ENCODE data around the gene PIGW. TPM values are rescaled to one million over a fixed set of nuclear protein-coding genes. Genes with fewer than 3 reads are reported as not detected.

Gene PIGW
- total RNA-seq, 3 donors from 2014 or later (not counting 1 experiment from before 2014, with no cell fraction given), result 4.6 to 8.3 (median 5.0) TPM

GRCh38 chr17:36486204-36487194 is 48.3 kb upstream of the PIGW start, which contains the start of gene ZNHIT3:
ZNHIT3 (plus strand) TSS chr17:36486681; CDS start chr17:36486700, 19 bp downstream.
- Histone ChIP-seq H3K27ac (ENCODE audit: low read length) (peak within 1 kb of the TSS; percentile 57), H3K9me3 (ENCODE audit: control insufficient read depth, insufficient read depth, low read length) (no peaks in the 10 kb centered on the region), H3K27me3 (ENCODE audit: control insufficient read depth, insufficient read depth, low read length) (peaks cover 7% of the 10 kb centered on the region), H3K4me3 (ENCODE audit: low read length) (peak within 1 kb of the TSS; percentile 93), H3K4me1 (ENCODE audit: control insufficient read depth, insufficient read depth, low read length) (peaks cover 39% of the 10 kb centered on the region), H3K36me3 (ENCODE audit: control insufficient read depth, insufficient read depth, low read length) (peaks cover 2% of the 10 kb centered on the region)
- no peaks in the 10 kb centered on the region for H3K9me3 Mint-ChIP-seq
- peak within 1 kb of the TSS; percentile 88 to 96 for H3K27ac Mint-ChIP-seq
- H3K4me3 Mint-ChIP-seq, result peak within 1 kb of the TSS; percentile 99
- ATAC-seq (peak; percentile 93 to 97 (median 95)), DNase-seq (peak; percentile 89 to 96)
- TF ChIP-seq, protein P1, sequence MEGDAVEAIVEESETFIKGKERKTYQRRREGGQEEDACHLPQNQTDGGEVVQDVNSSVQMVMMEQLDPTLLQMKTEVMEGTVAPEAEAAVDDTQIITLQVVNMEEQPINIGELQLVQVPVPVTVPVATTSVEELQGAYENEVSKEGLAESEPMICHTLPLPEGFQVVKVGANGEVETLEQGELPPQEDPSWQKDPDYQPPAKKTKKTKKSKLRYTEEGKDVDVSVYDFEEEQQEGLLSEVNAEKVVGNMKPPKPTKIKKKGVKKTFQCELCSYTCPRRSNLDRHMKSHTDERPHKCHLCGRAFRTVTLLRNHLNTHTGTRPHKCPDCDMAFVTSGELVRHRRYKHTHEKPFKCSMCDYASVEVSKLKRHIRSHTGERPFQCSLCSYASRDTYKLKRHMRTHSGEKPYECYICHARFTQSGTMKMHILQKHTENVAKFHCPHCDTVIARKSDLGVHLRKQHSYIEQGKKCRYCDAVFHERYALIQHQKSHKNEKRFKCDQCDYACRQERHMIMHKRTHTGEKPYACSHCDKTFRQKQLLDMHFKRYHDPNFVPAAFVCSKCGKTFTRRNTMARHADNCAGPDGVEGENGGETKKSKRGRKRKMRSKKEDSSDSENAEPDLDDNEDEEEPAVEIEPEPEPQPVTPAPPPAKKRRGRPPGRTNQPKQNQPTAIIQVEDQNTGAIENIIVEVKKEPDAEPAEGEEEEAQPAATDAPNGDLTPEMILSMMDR (IDR thresholded peaks at IDR 0.05), result no peak
- H3K27me3 Mint-ChIP-seq (ENCODE audit: low read depth in 2 of 2), result peaks cover 10 to 14% of the 10 kb centered on the region in 2 donors
- H3K36me3 Mint-ChIP-seq, result no peaks in the 10 kb centered on the region
- intact Hi-C loops (cut with micrococcal nuclease), result loop anchor here (1.0 to 5.0 kb wide), 3 partner anchors 48 to 677 kb away; partner anchors contain the start of genes MYO19, PIGW and TAF15
- H3K4me1 Mint-ChIP-seq, result peaks cover 43 to 58% of the 10 kb centered on the region in 2 donors
- under 1% methylated on average over 73 of the region's 73 CpGs for WGBS (ENCODE audit: insufficient coverage)

GRCh38 chr17:36493956-36494355 is 40.8 kb upstream of the PIGW start:
- intact Hi-C loops (cut with micrococcal nuclease), result no loop called here
- WGBS (ENCODE audit: insufficient coverage), result 100% methylated on average over 1 of the region's 1 CpG
- ATAC-seq, result no peak
- no peaks in the 10 kb centered on the region for H3K27me3 Mint-ChIP-seq (ENCODE audit: low read depth in 2 of 2)
- Histone ChIP-seq H3K4me1 (ENCODE audit: control insufficient read depth, insufficient read depth, low read length) (no peaks in the 10 kb centered on the region), H3K27me3 (ENCODE audit: control insufficient read depth, insufficient read depth, low read length) (no peaks in the 10 kb centered on the region), H3K36me3 (ENCODE audit: control insufficient read depth, insufficient read depth, low read length) (peaks cover 54% of the 10 kb centered on the region), H3K27ac (ENCODE audit: low read length) (no peak overlapping the region), H3K9me3 (ENCODE audit: control insufficient read depth, insufficient read depth, low read length) (no peaks in the 10 kb centered on the region), H3K4me3 (ENCODE audit: low read length) (no peak overlapping the region)
- no peak overlapping the region for H3K27ac Mint-ChIP-seq
- no peaks in the 10 kb centered on the region for H3K9me3 Mint-ChIP-seq
- H3K4me3 Mint-ChIP-seq, result no peak overlapping the region
- peaks cover 13% of the 10 kb centered on the region for H3K36me3 Mint-ChIP-seq
- TF ChIP-seq, protein P1 (IDR thresholded peaks at IDR 0.05), result no peak
- no peak for DNase-seq
- peaks cover 18 to 26% of the 10 kb centered on the region in 2 donors for H3K4me1 Mint-ChIP-seq

DNA sequence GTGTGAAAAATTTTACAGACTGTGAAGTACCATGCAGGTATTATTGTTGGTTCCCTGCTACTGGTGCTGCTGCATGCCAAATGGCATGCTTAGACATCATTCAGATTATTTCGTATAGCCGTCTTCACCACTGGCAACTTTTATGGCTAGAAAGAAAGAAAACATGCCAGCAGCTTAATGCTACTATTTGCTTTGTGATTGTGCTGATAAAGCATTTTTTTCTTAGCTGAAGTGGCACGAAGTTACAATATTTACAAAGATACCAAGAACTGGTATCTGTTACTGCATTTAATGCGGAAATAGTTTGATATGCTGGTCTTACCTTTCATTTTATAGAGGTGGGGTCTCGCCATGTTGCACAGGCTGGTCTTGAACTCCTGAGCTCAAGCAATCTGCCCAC is 40.1 kb upstream of the PIGW start:
- no peaks in the 10 kb centered on the region for H3K27me3 Mint-ChIP-seq (ENCODE audit: low read depth in 2 of 2)
- Histone ChIP-seq H3K36me3 (ENCODE audit: control insufficient read depth, insufficient read depth, low read length) (peaks cover 56% of the 10 kb centered on the region), H3K4me1 (ENCODE audit: control insufficient read depth, insufficient read depth, low read length) (no peaks in the 10 kb centered on the region), H3K27ac (ENCODE audit: low read length) (no peak overlapping the region), H3K9me3 (ENCODE audit: control insufficient read depth, insufficient read depth, low read length) (no peaks in the 10 kb centered on the region), H3K27me3 (ENCODE audit: control insufficient read depth, insufficient read depth, low read length) (no peaks in the 10 kb centered on the region), H3K4me3 (ENCODE audit: low read length) (no peak overlapping the region)
- H3K36me3 Mint-ChIP-seq, result peaks cover 13% of the 10 kb centered on the region
- no peaks in the 10 kb centered on the region for H3K9me3 Mint-ChIP-seq
- H3K4me3 Mint-ChIP-seq, result no peak overlapping the region
- H3K27ac Mint-ChIP-seq, result peak overlapping the region; percentile 38
- intact Hi-C loops (cut with micrococcal nuclease), result no loop called here
- DNase-seq, result no peak
- peaks cover 17 to 21% of the 10 kb centered on the region in 2 donors for H3K4me1 Mint-ChIP-seq
- WGBS (ENCODE audit: insufficient coverage), result 87% methylated on average over 5 of the region's 5 CpGs
- ATAC-seq, result no peak
- TF ChIP-seq, protein P1 (IDR thresholded peaks at IDR 0.05), result no peak
